K562 (cell line): Measurements from ENCODE around the gene HIRIP3. TPM values are rescaled to one million over a fixed set of nuclear protein-coding genes. Genes with fewer than 3 reads are reported as not detected.

Experiments
- ATAC-seq: fragments of 200-7000 bp; cut with Tn5 transposase; 3 replicates; pipeline ENCODE4 v1.9.1; 2020; ENCODE audit warnings: moderate library complexity
- BruUV-seq: library from RNA; stranded (reverse); fragments of 400-500 nt; replicated peaks from 2 replicates; lab custom pipeline; 2021; lab: Mats Ljungman, UMichigan
- CTCF ChIA-PET: fragments of 300-600 bp; formaldehyde crosslinking; extraction: SDS; loops from one replicate; lab custom pipeline; 2021; ENCODE audit warnings: low intra/inter-chr PET ratio; lab: Yijun Ruan, JAX
- POLR2A ChIA-PET: fragments of 300-600, 350-650 bp; sonication (Branson Sonifier 250); formaldehyde crosslinking; extraction: SDS; loops from one replicate; lab custom pipeline; 2021; ENCODE audit warnings: antibody characterized with exemption, inconsistent platforms; lab: Yijun Ruan, JAX
- DNase-seq, 4 experiments: peaks; one replicate each; pipeline versions ENCODE4 v3.0.0 to v3.0.0-alpha.2; 2011 to 2018; ENCODE audit warnings: low spot score in 3 of 4, mixed read lengths in 3 of 4; ENCODE audit errors: extremely low read depth in 1 of 4
- FAIRE-seq: peaks from 2 replicates; lab custom pipeline; 2011; peaks lifted over from hg19 to GRCh38; lab: Jason Lieb, UNC
- H2AFZ ChIP-seq: 2 replicates; pipeline ENCODE4 v1.6.0; 2011; ENCODE audit warnings: low read depth, low read length, control low read depth, inconsistent platforms
- H3K27ac ChIP-seq: fragments of 200-600 bp; 3 replicates; pipeline ENCODE4 v1.8.0; 2011; ENCODE audit warnings: low read depth, mild to moderate bottlenecking, control low read depth, inconsistent platforms, low read length, moderate library complexity, mixed read lengths; ENCODE audit errors: extremely low read depth
- H3K27me3 ChIP-seq, 2 experiments: fragments of 300-600 bp in 1 of 2; 2 replicates in 1 of 2; 3 replicates in 1 of 2; pipeline versions ENCODE4 v1.6.0 to v1.8.0; 2011; ENCODE audit warnings: inconsistent platforms in 2 of 2, low read length in 2 of 2, mild to moderate bottlenecking in 1 of 2, mixed read lengths in 1 of 2, moderate library complexity in 1 of 2; ENCODE audit not compliant: control insufficient read depth in 2 of 2, insufficient read depth in 2 of 2
- H3K36me3 ChIP-seq: fragments of 300-600 bp; 3 replicates; pipeline ENCODE4 v1.8.0; 2011; ENCODE audit warnings: mild to moderate bottlenecking, low read length, inconsistent platforms; ENCODE audit not compliant: control insufficient read depth, insufficient read depth
- H3K4me1 ChIP-seq, 2 experiments: fragments of 200-600 bp in 1 of 2; replicated peaks in 1 of 2; 2 replicates in 1 of 2; 3 replicates in 1 of 2; pipeline versions ENCODE4 v1.5.1 to v1.8.0; 2011; ENCODE audit warnings: inconsistent platforms in 2 of 2, low read length in 2 of 2, mild to moderate bottlenecking in 1 of 2, mixed read lengths in 1 of 2, moderate library complexity in 1 of 2; ENCODE audit not compliant: control insufficient read depth in 2 of 2, insufficient read depth in 2 of 2
- H3K4me2 ChIP-seq: 2 replicates; pipeline ENCODE4 v1.6.1; 2011; ENCODE audit warnings: low read length, control low read depth, inconsistent platforms, mixed read lengths; ENCODE audit not compliant: insufficient read depth
- H3K4me3 ChIP-seq: fragments of 200-600 bp; sonication (generic), shearing (Covaris generic); 2 replicates; pipeline ENCODE4 v1.5.1; 2016; ENCODE audit warnings: control low read depth, inconsistent platforms
- H3K79me2 ChIP-seq: fragments of 200-600 bp; 3 replicates; pipeline ENCODE4 v1.8.0; 2011; ENCODE audit warnings: low read length, inconsistent platforms; ENCODE audit not compliant: control insufficient read depth, insufficient read depth
- H3K9ac ChIP-seq, 2 experiments: 2 replicates each; pipeline versions ENCODE4 v1.6.0 to v1.6.1; 2011; ENCODE audit warnings: low read depth in 2 of 2, low read length in 2 of 2, control low read depth in 1 of 2, inconsistent platforms in 1 of 2, mild to moderate bottlenecking in 1 of 2, mixed read lengths in 1 of 2; ENCODE audit not compliant: insufficient read depth in 1 of 2
- H3K9me1 ChIP-seq: one replicate; pipeline ENCODE4 v1.6.0; 2011; ENCODE audit warnings: inconsistent platforms, mild to moderate bottlenecking, low read length, moderate library complexity; ENCODE audit not compliant: control insufficient read depth, insufficient read depth
- H3K9me3 ChIP-seq: replicated peaks from 2 replicates; pipeline ENCODE4 v1.5.1; 2011; ENCODE audit warnings: low read depth, low read length, inconsistent platforms; ENCODE audit not compliant: control insufficient read depth, insufficient read depth
- H4K20me1 ChIP-seq: replicated peaks from 2 replicates; pipeline ENCODE4 v1.6.1; 2011; ENCODE audit warnings: low read length, inconsistent platforms, mixed read lengths; ENCODE audit not compliant: control insufficient read depth, insufficient read depth
- ILK ChIP-seq: fragments of 450-650 bp; IDR thresholded peaks from 2 replicates; pipeline ENCODE4 v1.6.1; 2016; ENCODE audit warnings: missing genetic modification characterization, low read depth, mild to moderate bottlenecking, missing compliant biosample characterization, moderate library complexity, borderline replicate concordance
- NCOA6 ChIP-seq: fragments of 450-650 bp; IDR thresholded peaks from 2 replicates; pipeline ENCODE4 v1.6.1; 2017; ENCODE audit warnings: mild to moderate bottlenecking
- ZFP91 ChIP-seq: sonication (generic); formaldehyde crosslinking; IDR thresholded peaks from 2 replicates; pipeline ENCODE4 v1.8.0; 2022; ENCODE audit warnings: mild to moderate bottlenecking, missing genetic modification reagents
- WGBS: fragments of 100-300 bp; shearing (Covaris generic); methylation state at CpG from one replicate; pipeline ENCODE4 v1.1.6; 2016; ENCODE audit warnings: low coverage, mixed read lengths; ENCODE audit not compliant: insufficient coverage; ENCODE audit errors: missing lambda C conversion rate; 5-methylcytosine and 5-hydroxymethylcytosine counted together
- in situ Hi-C: fragments of 300-500 bp; cut with MboI; formaldehyde crosslinking; loops from 4 replicates; pipeline ENCODE4 v1.15.0; 2018; ENCODE audit warnings: inconsistent platforms, mixed read lengths
- intact Hi-C: fragments of 100-400 bp; cut with micrococcal nuclease; formaldehyde crosslinking; loops from 2 replicates; pipeline ENCODE4 v1.14.2; 2022
- polyA plus RNA-seq, 8 experiments: library from polyadenylated mRNA; depleted of rRNA in 4 of 8; stranded (reverse) in 5 of 8; unstranded in 3 of 8; fragments of >200 nt; fragmentation: Nextera tagmentation in 2 of 8; fragmentation: Illumina TruSeq in 1 of 8; extraction: Ambion mirVana in 2 of 8; extraction: Trizol in 1 of 8; gene quantifications; 2 replicates each; pipeline versions ENCODE4 v1.2.1 to v1.2.3, GENCODE V29; 2011 to 2014; ENCODE audit warnings: inconsistent platforms in 1 of 8, missing spikeins in 1 of 8
- total RNA-seq, 7 experiments: library from RNA; depleted of rRNA in 6 of 7; stranded (reverse); fragments of >200 nt in 6 of 7; fragmentation: Illumina TruSeq in 2 of 7; extraction: Trizol in 2 of 7; gene quantifications; 2 replicates each; pipeline versions ENCODE4 v1.2.1 to v1.2.3, GENCODE V29; 2011 to 2021; ENCODE audit warnings: low replicate concordance in 1 of 7
- TF ChIP-seq, protein P1 (sequence below): fragments of 250-450 bp; sonication (Bioruptor Pico); IDR thresholded peaks from 2 replicates; pipeline ENCODE4 v1.4.0; 2020; ENCODE audit warnings: borderline replicate concordance
- TF ChIP-seq, protein P2 (sequence below): fragments of 200-800 bp; sonication (Bioruptor generic); IDR thresholded peaks from 2 replicates; pipeline ENCODE4 v1.6.1; 2017; ENCODE audit warnings: missing genetic modification characterization, missing compliant biosample characterization

HIRIP3 gene
- total and polyA plus RNA-seq, 9 of the 15 experiments (the other 6 are each of a cell fraction or from before 2014, with no cell fraction given): 3.3 to 38.2 (median 18.2) TPM

DNA sequence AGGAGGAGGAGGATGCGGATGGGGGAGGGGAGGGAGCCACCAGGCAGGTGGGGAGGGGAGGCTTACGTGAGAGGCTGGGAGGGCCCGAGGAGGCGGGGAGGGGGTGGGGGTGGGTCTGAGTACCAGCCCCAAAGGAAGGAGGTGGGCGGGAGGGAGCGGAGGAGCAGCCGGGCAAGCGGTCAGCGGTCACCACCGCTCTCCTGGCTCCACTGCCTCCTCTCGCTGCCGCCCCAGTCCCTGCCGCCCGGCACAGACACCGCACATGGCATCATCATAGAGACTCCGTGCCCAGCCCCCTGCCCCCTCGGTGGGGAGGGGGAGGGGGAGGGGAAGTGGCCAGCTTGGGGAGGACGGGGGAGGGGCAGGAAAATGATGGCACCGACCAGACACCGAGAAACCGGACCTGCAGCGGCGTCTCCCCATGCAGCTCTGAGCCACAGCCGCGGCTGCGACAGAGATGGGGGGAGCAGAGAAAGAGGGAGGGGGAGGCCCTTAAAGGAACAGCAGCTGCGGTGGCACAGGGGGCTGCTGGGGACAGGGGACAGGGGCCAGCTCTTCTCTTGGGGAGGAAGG is 35.5 kb upstream of the HIRIP3 start, which contains the start of gene TLCD3B:
TLCD3B (minus strand) TSS at position 431 of the 573 bp plus-strand sequence. CDS start 744 bp downstream, outside the sequence.
- Histone ChIP-seq H2AFZ (no peak within 1 kb of the TSS), H3K4me3 (no peak within 1 kb of the TSS), H3K9me3 (no peaks in the 10 kb centered on the region), H3K9me1 (peaks cover 4% of the 10 kb centered on the region)
- no peak for TF ChIP-seq NCOA6
- TF ChIP-seq, protein P1, sequence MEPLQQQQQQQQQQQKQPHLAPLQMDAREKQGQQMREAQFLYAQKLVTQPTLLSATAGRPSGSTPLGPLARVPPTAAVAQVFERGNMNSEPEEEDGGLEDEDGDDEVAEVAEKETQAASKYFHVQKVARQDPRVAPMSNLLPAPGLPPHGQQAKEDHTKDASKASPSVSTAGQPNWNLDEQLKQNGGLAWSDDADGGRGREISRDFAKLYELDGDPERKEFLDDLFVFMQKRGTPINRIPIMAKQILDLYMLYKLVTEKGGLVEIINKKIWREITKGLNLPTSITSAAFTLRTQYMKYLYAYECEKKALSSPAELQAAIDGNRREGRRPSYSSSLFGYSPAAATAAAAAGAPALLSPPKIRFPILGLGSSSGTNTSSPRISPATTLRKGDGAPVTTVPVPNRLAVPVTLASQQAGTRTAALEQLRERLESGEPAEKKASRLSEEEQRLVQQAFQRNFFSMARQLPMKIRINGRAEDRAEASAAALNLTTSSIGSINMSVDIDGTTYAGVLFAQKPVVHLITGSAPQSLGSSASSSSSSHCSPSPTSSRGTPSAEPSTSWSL (CRISPR knock-in tag): no peak
- TF ChIP-seq, protein P2, sequence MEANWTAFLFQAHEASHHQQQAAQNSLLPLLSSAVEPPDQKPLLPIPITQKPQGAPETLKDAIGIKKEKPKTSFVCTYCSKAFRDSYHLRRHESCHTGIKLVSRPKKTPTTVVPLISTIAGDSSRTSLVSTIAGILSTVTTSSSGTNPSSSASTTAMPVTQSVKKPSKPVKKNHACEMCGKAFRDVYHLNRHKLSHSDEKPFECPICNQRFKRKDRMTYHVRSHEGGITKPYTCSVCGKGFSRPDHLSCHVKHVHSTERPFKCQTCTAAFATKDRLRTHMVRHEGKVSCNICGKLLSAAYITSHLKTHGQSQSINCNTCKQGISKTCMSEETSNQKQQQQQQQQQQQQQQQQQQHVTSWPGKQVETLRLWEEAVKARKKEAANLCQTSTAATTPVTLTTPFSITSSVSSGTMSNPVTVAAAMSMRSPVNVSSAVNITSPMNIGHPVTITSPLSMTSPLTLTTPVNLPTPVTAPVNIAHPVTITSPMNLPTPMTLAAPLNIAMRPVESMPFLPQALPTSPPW (CRISPR knock-in tag): peak; percentile 32; the same call in 1 of the 2 replicates
- TF ChIP-seq ILK: no peak
- TF ChIP-seq ZFP91 (CRISPR knock-in tag): peak; percentile 65; the same call in 1 of the 2 replicates
- TF ChIP-seq, all 486 proteins: peak for 2
- ATAC-seq (no peak), DNase-seq (peak in 1 of 4 experiments; percentile 18), FAIRE-seq (no peak)
- Histone ChIP-seq H3K4me1 (peaks cover 0 to 31% of the 10 kb centered on the region in 2 experiments; a peak in 2 of 5 replicates), H3K79me2 (no peaks in the 10 kb centered on the region), H3K27ac (no peak within 1 kb of the TSS), H3K36me3 (no peaks in the 10 kb centered on the region), H3K4me2 (no peak within 1 kb of the TSS), H3K27me3 (peaks cover 16 to 66% of the 10 kb centered on the region in 2 experiments; a peak in 4 of 5 replicates), H4K20me1 (peaks cover 13% of the 10 kb centered on the region; the same call in 1 of the 2 replicates), H3K9ac (no peak within 1 kb of the TSS)
- ChIA-PET CTCF (no interaction called here), POLR2A (interaction anchor here (0.6 kb wide), 1 partner anchor 47 kb away, joined by 3 read pairs; no protein-coding TSS in a partner anchor)
- in situ Hi-C loops (no loop called here), intact Hi-C loops (no loop called here)
- 0% methylated on average over 5 of the region's 27 CpGs for WGBS
- BruUV-seq: no TSS peak
